ENCODE results near the gene LCP1.

- TF ChIP-seq POLR2A (IDR thresholded peaks at IDR 0.05) (no peak), CTCF (IDR thresholded peaks at IDR 0.05) (no peak)
Measured at GRCh38 chr13:46145135-46145534, 36.8 kb downstream of the LCP1 start.
